Uterus (tissue), 2 donors: Measurements from ENCODE around the gene SLC9A7.

Experiments
- POLR2A ChIP-seq, 2 donors: fragments of 450-650 bp; IDR thresholded peaks; one replicate each; pipeline ENCODE4 v1.6.1; 2016; ENCODE audit warnings: antibody characterized with exemption in 2 of 2, mild to moderate bottlenecking in 1 of 2, moderate library complexity in 1 of 2
- TF ChIP-seq, protein P1 (sequence below), 4 experiments: fragments of 200-600 bp in 2 of 4; fragments of 450-650 bp in 2 of 4; sonication (generic) in 2 of 4; IDR thresholded peaks; one replicate each; pipeline ENCODE4 v1.5.1; 2016 to 2019; ENCODE audit warnings: antibody characterized with exemption in 4 of 4, mild to moderate bottlenecking in 2 of 4, moderate library complexity in 1 of 4

DNA sequence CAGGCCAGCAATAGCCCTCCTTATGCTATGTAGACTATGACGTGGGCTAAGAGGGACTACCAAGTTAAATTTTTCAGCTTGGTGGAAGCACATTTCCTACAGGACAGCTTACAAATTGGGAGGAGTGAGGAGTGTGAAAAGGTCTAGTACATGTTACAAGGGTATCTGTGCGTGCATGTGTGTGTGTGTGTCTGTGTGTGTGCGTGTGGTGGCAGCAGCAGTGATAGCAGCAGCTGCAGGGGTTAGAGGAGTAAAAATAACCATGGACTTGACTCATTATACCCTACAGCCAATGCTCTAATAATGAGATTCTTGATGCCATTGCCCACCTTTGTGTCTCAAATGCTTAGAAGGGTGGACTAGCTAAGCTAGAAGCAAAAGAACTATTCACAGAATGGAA is 88.6 kb downstream of the SLC9A7 start:
- TF ChIP-seq POLR2A (IDR thresholded peaks at IDR 0.05) = no peak
- TF ChIP-seq, protein P1, sequence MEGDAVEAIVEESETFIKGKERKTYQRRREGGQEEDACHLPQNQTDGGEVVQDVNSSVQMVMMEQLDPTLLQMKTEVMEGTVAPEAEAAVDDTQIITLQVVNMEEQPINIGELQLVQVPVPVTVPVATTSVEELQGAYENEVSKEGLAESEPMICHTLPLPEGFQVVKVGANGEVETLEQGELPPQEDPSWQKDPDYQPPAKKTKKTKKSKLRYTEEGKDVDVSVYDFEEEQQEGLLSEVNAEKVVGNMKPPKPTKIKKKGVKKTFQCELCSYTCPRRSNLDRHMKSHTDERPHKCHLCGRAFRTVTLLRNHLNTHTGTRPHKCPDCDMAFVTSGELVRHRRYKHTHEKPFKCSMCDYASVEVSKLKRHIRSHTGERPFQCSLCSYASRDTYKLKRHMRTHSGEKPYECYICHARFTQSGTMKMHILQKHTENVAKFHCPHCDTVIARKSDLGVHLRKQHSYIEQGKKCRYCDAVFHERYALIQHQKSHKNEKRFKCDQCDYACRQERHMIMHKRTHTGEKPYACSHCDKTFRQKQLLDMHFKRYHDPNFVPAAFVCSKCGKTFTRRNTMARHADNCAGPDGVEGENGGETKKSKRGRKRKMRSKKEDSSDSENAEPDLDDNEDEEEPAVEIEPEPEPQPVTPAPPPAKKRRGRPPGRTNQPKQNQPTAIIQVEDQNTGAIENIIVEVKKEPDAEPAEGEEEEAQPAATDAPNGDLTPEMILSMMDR (IDR thresholded peaks at IDR 0.05) = no peak
